Ishikawa (cell line): ENCODE data around the gene GDAP2.

ENCODE experiments used
- CEBPB ChIP-seq: IDR thresholded peaks from 2 replicates; pipeline ENCODE4 v1.6.1; 2012
- CREB1 ChIP-seq: IDR thresholded peaks from 2 replicates; pipeline ENCODE4 v1.6.1; 2012; ENCODE audit warnings: low read depth
- EGR1 ChIP-seq: IDR thresholded peaks from 2 replicates; pipeline ENCODE4 v1.6.1; 2012
- EP300 ChIP-seq: IDR thresholded peaks from 2 replicates; pipeline ENCODE4 v1.6.1; 2012; ENCODE audit warnings: borderline replicate concordance
- NFIC ChIP-seq: IDR thresholded peaks from 2 replicates; pipeline ENCODE4 v1.6.1; 2012
- RAD21 ChIP-seq: IDR thresholded peaks from 2 replicates; pipeline ENCODE4 v1.6.1; 2012; ENCODE audit warnings: low read depth
- TAF1 ChIP-seq: IDR thresholded peaks from 2 replicates; pipeline ENCODE4 v1.6.1; 2012; ENCODE audit warnings: low read depth, mild to moderate bottlenecking
- TCF12 ChIP-seq: IDR thresholded peaks from 2 replicates; pipeline ENCODE4 v1.6.1; 2012; ENCODE audit warnings: low read depth
- TF ChIP-seq, protein P1 (sequence below): IDR thresholded peaks from 2 replicates; pipeline ENCODE4 v1.6.1; 2012

- TF ChIP-seq TAF1: no peak
- TF ChIP-seq NFIC: no peak
- TF ChIP-seq EGR1: no peak
- TF ChIP-seq RAD21: no peak
- no peak for TF ChIP-seq TCF12
- TF ChIP-seq, protein P1, sequence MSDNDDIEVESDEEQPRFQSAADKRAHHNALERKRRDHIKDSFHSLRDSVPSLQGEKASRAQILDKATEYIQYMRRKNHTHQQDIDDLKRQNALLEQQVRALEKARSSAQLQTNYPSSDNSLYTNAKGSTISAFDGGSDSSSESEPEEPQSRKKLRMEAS: no peak
- TF ChIP-seq CREB1: no peak
- no peak for TF ChIP-seq CEBPB
- no peak for TF ChIP-seq EP300
Observed at GRCh38 chr1:117921991-117922390, 7.4 kb downstream of the GDAP2 start.
